D721Med (cell line): ENCODE results near the gene NUMB.
A peak's percentile ranks its signal among the peaks of the same experiment; 100 is the strongest.
"Not testable (repeated sequence)": the region's sequence is repeated elsewhere in the genome, so short reads cannot be mapped to it uniquely, and the experiment has no call there.

Experiments
- DNase-seq: peaks from one replicate; pipeline ENCODE4 v3.0.0; 2011; ENCODE audit warnings: low spot score; ENCODE audit not compliant: insufficient read length
- FAIRE-seq: peaks from 2 replicates; lab custom pipeline; 2011; peaks lifted over from hg19 to GRCh38; lab: Jason Lieb, UNC
- TF ChIP-seq, protein P1 (sequence below): IDR thresholded peaks from 2 replicates; pipeline ENCODE4 v1.5.1; 2012; ENCODE audit warnings: mild to moderate bottlenecking, control low read depth; ENCODE audit not compliant: insufficient read depth; ENCODE audit errors: missing control alignments

The NUMB gene

DNA sequence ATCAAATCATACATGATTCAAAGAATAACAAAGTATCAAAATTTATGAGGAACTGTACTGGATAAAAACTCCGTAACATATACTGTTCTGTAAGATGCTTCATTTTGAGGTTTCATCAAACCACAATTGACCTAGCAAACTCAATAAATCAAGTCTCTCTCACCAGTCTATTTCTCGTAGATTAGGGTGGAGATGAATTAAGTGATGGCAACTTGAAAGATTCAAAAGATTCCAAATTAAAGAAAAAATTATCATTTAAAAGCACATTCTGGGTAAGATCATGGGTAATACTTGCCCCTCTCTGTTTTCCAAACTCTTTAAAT is 146.7 kb downstream of the NUMB start:
- DNase-seq, result no peak
- TF ChIP-seq, protein P1, sequence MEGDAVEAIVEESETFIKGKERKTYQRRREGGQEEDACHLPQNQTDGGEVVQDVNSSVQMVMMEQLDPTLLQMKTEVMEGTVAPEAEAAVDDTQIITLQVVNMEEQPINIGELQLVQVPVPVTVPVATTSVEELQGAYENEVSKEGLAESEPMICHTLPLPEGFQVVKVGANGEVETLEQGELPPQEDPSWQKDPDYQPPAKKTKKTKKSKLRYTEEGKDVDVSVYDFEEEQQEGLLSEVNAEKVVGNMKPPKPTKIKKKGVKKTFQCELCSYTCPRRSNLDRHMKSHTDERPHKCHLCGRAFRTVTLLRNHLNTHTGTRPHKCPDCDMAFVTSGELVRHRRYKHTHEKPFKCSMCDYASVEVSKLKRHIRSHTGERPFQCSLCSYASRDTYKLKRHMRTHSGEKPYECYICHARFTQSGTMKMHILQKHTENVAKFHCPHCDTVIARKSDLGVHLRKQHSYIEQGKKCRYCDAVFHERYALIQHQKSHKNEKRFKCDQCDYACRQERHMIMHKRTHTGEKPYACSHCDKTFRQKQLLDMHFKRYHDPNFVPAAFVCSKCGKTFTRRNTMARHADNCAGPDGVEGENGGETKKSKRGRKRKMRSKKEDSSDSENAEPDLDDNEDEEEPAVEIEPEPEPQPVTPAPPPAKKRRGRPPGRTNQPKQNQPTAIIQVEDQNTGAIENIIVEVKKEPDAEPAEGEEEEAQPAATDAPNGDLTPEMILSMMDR, result no peak
- FAIRE-seq, result no peak

- FAIRE-seq, result not testable (repeated sequence)
Observed at GRCh38 chr14:73309207-73309606, 149.1 kb downstream of the NUMB start.

GRCh38 chr14:73307261-73307660 is 151.1 kb downstream of the NUMB start:
- TF ChIP-seq, protein P1, result no peak
- FAIRE-seq (no peak), DNase-seq (no peak)

More at GRCh38 chr14:73309207-73309606, 149.1 kb downstream of the NUMB start:
- not testable (repeated sequence) for DNase-seq

DNA sequence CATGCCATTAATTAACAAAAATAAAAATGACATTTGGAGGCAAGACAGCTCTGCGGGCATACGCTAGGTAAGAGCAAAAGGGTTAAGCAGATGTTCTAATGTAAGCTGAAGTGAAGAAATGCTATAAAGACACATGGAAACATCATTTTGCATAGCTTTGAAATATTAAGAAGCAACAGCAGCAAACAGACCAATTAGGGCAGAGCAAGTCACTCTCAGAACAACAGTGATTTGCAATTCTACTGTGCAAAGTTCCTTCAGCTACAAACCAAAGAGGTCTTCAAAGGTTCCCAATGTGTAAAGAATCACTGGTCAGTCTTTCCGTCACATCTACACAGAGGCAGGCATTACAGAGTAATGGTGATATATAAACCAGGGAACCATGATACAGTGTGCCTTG is 152.8 kb downstream of the NUMB start:
- FAIRE-seq (no peak), DNase-seq (no peak)
- TF ChIP-seq, protein P1, result no peak

DNA sequence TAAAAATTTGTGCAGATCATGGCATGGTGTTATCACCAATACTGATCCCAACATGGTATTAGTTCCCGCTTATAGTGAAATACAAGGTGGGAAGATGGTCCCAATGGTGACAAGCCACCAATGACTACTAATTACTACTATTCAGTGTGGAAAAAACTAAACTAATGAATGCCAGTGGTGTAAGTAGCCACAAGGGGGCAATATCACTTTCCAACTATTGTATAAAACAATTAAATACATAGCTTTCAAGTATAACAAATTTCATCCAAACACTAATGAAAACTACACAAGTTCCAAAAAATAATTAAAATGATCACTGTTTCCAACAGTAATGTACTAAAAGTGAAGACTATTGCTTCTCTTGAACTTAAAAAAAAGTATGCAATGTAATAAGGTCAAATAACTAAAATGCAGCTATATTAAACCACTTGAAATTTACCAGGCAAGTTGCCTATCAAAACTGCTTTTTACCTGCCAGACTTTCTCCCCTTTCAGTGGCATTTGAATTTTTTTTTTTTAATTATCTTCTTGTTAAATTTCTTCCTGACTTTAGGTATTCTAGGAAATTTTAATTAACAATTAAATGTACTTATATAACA is 163.0 kb downstream of the NUMB start:
- peak; percentile 39 for DNase-seq
- FAIRE-seq, result peak; percentile 21
- TF ChIP-seq, protein P1, result peak; percentile 76

DNA sequence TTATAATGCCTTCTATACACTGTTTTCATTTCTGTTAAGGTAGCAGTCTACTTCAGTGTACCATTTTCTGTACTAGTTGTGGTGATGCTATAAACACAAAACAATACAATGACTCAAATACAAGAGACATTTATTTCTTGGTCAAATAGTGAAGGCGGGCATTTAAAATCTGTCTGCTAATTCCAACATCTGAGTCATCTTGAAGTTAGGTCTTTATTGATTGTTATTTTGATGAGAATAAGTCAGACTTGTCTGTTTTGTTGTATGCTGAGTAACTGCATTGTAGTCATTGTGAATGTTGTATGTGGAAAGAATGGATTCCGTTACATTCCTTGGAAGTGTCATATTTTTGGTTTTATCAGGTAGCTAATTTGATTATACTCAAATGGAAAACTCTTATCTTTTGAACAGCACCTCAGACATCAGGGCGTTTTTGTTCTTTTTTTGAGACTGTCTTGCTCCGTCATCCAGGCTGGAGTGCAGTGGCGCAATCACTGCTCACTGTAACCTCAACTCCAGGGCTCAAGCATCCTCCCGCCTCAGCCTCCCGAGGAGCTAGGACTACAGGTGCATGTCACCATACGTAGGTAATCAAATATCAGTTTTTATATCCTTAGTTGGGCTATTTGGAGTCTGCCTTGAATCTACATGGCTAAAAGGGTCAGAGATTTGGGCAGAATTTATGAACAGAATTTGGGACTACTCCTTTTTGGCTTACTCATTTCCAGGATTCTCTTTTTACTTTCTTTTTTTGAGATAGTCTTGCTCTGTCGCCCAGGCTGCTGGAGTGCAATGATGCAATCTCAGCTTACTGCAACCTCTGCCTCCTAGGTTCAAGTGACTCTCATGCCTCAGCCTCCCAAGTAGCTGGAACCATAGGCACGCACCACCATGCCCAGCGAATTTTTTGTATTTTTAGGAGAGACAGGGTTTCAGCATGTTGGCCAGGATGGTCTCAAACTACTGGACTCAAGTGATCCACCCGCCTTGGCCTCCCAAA is 164.3 kb downstream of the NUMB start:
- no peak for DNase-seq

DNA sequence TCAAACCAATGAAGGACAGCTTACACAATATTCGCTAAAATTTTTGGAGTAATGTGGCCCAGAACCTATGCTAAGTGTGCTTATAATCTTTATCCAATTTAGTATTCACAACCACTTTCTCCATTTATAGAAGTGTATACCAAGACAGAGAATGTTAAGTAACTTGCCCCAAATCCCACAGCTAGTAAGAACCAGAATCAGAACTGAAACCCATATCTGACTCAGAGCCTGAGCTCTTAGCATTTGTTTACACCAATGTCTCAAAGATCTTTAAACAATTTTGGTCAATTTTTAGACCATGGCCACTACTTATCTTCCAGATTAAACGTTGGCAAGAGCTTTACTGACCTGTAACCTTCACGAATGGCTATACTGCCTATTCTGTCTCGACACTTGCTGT is 168.1 kb downstream of the NUMB start:
- TF ChIP-seq, protein P1, result no peak
- DNase-seq (no peak), FAIRE-seq (no peak)

More for the DNA sequence above, 164.3 kb downstream of the NUMB start:
- TF ChIP-seq, protein P1, result no peak
- no peak for FAIRE-seq
